ENCODE measurements around the gene LMAN1L.
"Not testable (repeated sequence)": the region's sequence is repeated elsewhere in the genome, so short reads cannot be mapped to it uniquely, and the experiment has no call there.

LMAN1L gene

GRCh38 chr15:74782259-74783071 is 30.2 kb upstream of the LMAN1L start:
- no peak for DNase-seq

GRCh38 chr15:74783072-74783807 is 29.4 kb upstream of the LMAN1L start:
- DNase-seq = peak; percentile 36

DNA sequence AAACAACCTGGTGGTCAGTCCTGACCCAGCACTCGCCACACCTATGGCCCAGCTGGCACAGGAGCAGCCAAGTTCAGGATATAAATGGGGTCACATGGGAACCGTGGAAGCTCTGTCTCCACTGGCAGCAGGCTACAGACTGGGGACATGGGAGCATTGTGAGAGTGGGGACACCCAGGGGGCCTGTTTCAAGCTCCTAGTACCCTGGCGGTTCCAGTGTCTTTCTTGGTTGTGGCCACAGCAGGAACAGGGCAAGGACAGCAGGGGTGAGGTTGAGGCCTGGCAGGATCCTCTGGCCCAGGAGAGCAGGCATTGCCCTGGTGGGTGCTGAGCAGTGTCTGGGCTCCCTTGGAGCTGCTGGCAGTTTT is 28.8 kb upstream of the LMAN1L start:
- DNase-seq = no peak

GRCh38 chr15:74784426-74785193 is 28.0 kb upstream of the LMAN1L start:
- no peak for DNase-seq

- no peak for DNase-seq
Observed at GRCh38 chr15:74785194-74786032, 27.2 kb upstream of the LMAN1L start.

GRCh38 chr15:74786081-74786480 is 26.6 kb upstream of the LMAN1L start:
- DNase-seq = not testable (repeated sequence)

DNA sequence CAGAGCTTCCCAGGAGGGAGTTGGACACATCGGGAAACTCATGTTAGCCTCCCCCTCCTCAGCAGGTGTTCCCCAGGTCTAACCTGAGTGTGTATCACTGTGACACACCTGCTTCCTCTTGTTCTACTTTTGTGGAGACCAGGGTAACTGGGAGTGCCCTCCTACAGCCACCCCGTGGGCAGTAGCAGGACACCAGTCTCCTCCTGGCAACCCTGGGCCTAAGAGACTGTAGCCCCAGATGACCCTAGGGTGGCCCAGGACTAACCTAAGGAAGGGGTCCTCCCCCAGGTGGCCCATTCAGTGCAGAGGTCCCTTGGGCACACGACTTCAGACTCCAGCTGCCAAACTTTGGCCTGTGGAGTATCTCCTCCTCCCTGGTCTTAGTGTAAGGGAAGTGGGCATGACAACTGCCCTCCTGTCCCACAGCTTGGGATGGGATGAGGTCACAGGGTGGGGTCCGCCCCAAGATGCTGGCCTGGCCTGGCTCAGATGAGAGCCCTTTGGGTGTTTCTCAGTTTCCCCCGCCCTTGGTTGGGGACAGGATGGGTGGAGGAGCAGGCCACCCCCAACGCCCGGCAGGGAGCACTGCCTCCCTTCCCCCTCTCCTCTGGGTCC is 26.0 kb upstream of the LMAN1L start:
- no peak for DNase-seq

GRCh38 chr15:74787251-74788041 is 25.2 kb upstream of the LMAN1L start:
- no peak for DNase-seq

DNA sequence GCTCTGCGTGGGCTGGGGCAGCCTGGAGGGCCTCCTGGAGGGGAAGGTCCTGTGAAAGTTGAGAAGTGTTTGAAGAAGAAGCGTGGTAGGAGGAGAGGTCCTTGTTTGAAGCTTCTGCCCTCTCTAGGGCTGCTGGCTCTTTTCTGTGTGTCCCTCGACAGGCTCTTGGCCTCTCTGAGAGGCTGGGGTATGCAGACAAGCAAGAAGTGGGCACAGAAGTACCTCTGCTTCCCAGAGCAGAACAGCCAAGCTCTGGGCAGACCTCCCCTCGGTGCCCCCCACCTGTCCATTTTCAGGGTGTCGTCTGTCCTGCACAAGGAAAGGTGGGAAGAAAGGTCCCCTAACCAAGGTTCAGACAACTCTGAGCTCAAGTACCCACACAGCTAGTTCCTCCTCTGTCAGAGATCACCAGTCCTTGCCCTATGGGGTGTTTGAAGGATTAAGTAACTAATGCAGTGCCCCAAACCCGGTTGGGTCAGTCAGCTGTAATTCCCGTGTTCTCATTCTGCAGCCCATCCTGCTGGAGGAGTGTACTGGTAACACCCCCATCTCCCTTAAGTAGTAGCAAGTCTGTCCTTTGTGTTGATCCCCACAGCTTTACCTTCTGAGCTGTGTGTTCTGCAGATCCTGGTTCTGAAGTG is 24.5 kb upstream of the LMAN1L start:
- DNase-seq = no peak

DNA sequence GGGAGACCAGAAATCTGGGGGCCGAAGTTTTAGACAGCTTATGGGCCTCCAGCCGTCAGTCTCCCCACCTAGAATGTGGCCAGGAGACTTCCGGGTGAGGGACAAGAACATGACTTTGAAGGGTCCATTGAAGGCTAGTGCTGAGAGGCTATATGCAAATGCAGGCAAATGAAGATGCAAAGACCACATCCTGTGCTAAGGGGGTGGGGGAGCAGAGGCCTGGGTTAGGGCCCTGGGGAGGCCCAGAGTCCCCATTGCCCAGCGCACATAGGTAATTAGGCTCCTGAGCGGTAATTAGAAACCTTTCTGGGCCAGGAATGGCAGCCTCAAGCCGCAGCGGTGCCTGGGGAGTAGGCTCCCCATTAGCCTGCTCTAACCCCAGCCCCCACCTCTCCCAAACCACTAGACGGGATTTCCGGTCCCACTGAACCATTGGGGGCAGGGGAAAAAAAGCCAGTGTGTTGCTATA is 23.9 kb upstream of the LMAN1L start:
- no peak for DNase-seq

DNA sequence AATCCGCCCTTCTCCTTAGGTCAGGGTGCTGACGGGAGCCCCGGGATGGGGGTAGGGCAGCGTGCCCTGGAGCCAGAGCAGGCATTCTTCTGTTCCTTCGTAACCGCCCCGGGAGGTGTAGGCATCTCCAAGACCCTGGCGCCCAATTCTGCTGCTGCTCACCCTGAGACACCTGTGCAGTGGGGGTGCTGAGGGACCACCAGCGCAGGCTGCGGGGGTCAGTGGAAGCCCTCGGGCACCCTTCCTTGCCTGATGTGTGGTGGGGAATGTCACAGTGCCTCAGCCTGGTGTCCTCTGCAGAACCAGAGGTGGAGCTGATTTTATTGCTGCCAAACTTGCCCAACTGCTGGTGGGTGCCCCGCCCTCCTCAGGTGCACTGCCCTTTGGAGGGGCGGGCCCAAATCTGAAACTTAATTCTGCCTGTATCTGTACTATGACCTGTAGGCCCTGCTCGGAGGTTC is 23.4 kb upstream of the LMAN1L start:
- DNase-seq = no peak

GRCh38 chr15:74789741-74790079 is 22.9 kb upstream of the LMAN1L start:
- no peak for DNase-seq

- DNase-seq = peak; percentile 77
Observed at GRCh38 chr15:74790080-74790916, 22.3 kb upstream of the LMAN1L start.

- DNase-seq = no peak
Observed at GRCh38 chr15:74791007-74791406, 21.6 kb upstream of the LMAN1L start.

- no peak for DNase-seq
Observed at GRCh38 chr15:74791667-74792066, 21.0 kb upstream of the LMAN1L start.

DNA sequence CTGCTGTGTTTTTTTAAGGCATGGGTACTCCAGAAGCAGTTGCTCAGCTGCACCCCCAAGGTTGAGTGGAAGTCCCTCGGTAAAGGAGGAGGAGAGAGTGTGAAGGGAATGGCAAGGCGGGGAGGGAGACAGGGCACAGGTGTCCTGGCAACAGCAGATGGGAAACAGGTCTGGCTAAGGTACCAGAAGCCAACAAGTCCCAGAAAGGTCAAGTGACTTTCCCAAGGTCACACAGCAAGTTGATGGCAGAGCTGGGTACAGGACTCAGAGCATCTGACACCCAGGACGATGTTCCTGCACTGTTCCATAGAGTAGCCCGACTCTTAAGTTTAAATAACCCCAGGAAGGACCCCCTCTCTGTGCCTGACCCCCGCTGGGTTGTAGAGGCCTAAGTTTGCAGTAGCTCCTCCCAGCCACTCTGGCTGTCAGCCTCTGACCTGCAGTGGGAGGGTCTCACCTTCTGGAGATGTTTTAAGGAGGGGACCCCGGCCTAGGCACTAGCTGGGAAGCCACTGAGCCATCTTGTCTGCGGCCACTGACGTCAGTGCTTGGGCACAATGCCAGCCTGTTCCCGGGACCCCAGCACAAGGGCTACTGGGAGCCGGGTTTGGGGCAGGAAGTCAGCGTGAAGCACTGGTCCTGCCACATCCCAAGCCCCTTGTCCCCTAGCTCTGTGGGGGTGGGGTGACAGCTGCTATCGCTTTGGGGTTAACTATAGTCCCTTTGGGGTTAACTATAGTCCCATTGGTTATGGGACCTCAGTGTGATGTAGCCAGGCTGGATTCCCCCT is 20.2 kb upstream of the LMAN1L start:
- no peak for DNase-seq

GRCh38 chr15:74793135-74794028 is 19.3 kb upstream of the LMAN1L start:
- no peak for DNase-seq

All from HCEC 1CT (cell line).